GM12875 (cell line): ENCODE measurements around the gene CREB3L2.

Source experiments
- H3K4me3 ChIP-seq: one replicate; pipeline ENCODE4 v1.5.1; 2011; ENCODE audit warnings: low read depth, low read length, control low read depth
- TF ChIP-seq, protein P1 (sequence below): IDR thresholded peaks from 2 replicates; pipeline ENCODE4 v1.5.1; 2011; ENCODE audit warnings: low read depth, mild to moderate bottlenecking, control low read depth, inconsistent platforms, low read length, moderate library complexity, borderline replicate concordance; ENCODE audit not compliant: insufficient read depth

Gene CREB3L2

DNA sequence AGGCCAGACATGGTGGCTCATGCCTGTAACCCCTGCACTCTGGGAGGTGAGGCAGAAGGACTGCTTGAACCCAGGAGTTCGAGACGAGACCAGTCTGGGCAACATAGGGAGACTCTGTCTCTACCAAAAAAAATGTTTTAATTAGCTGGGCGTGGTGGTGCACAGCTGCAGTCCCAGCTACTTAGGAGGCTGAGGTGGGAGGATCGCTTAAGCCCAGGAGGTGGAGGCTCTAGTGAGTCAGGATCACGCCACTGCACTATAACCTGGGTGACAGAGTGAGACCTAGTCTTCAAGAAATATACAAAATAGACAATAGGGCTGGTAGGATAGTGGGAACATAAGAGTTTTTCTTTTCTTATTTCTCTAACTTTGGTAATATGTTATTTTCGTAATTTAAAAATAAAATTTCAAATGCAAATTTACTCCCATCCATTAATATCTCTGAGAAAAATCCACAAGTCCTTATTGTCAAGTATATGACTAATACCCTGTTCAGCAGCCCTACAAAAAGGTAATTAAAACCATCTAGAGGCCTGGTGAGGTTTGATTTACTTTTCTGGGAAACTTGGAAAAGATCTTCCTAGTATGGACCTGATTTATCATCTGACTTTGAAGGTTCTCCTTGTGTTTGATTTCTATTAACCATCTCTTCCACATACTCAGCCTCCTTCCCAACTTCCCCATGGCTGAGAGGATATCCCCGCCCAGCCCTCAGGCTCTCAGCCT is 50.0 kb downstream of the CREB3L2 start:
- H3K4me3 ChIP-seq, result no peak overlapping the region
- TF ChIP-seq, protein P1, sequence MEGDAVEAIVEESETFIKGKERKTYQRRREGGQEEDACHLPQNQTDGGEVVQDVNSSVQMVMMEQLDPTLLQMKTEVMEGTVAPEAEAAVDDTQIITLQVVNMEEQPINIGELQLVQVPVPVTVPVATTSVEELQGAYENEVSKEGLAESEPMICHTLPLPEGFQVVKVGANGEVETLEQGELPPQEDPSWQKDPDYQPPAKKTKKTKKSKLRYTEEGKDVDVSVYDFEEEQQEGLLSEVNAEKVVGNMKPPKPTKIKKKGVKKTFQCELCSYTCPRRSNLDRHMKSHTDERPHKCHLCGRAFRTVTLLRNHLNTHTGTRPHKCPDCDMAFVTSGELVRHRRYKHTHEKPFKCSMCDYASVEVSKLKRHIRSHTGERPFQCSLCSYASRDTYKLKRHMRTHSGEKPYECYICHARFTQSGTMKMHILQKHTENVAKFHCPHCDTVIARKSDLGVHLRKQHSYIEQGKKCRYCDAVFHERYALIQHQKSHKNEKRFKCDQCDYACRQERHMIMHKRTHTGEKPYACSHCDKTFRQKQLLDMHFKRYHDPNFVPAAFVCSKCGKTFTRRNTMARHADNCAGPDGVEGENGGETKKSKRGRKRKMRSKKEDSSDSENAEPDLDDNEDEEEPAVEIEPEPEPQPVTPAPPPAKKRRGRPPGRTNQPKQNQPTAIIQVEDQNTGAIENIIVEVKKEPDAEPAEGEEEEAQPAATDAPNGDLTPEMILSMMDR, result no peak

DNA sequence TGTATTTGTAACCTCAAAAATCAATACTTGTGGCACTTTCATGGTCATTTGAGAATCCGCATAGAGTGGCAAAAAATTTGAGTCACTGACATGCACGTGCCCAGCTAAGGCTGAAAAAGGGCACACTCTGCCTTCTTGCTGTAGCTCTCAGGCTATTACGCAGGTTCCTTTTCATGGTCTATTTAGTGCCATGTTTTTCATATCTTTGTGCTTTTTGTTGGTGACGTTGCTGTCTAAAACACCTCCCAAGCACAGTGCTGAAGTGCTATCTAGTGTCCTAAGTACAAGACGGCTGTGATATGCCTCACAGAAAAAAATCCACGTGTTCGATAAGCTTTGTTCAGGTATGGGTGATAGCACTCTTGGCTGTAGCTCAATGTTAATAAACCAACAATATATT is 50.9 kb downstream of the CREB3L2 start:
- TF ChIP-seq, protein P1, result no peak

GRCh38 chr7:137950263-137950621 is 51.6 kb downstream of the CREB3L2 start:
- TF ChIP-seq, protein P1, result no peak
- no peak overlapping the region for H3K4me3 ChIP-seq

More for the DNA sequence above, 50.9 kb downstream of the CREB3L2 start:
- H3K4me3 ChIP-seq, result no peak overlapping the region

- TF ChIP-seq, protein P1, result no peak
These were observed 52.2 kb downstream of the CREB3L2 start for GRCh38 chr7:137949416-137950262.

GRCh38 chr7:137948845-137949330 is 53.0 kb downstream of the CREB3L2 start:
- TF ChIP-seq, protein P1, result no peak

More at GRCh38 chr7:137949416-137950262, 52.2 kb downstream of the CREB3L2 start:
- no peak overlapping the region for H3K4me3 ChIP-seq

GRCh38 chr7:137948083-137948844 is 53.6 kb downstream of the CREB3L2 start:
- no peak overlapping the region for H3K4me3 ChIP-seq
- TF ChIP-seq, protein P1, result no peak

More at GRCh38 chr7:137948845-137949330, 53.0 kb downstream of the CREB3L2 start:
- H3K4me3 ChIP-seq, result no peak overlapping the region
